PC-9 (cell line): ENCODE data around the gene ARHGAP45. TPM values are rescaled to one million over a fixed set of nuclear protein-coding genes. Genes with fewer than 3 reads are reported as not detected.

ENCODE experiments used
- BruUV-seq: library from RNA; stranded (reverse); fragments of 400-500 nt; replicated peaks from 2 replicates; lab custom pipeline; 2021; lab: Mats Ljungman, UMichigan
- CTCF ChIA-PET: fragments of 300-600 bp; sonication (Branson Sonifier 250); formaldehyde crosslinking; loops from one replicate; lab custom pipeline; 2022; ENCODE audit warnings: antibody characterized with exemption; lab: Charles Lee
- POLR2A ChIA-PET: fragments of 300-600 bp; sonication (Branson Sonifier 250); formaldehyde crosslinking; loops from one replicate; lab custom pipeline; 2022; ENCODE audit warnings: antibody characterized with exemption; ENCODE audit not compliant: unreplicated experiment; lab: Charles Lee
- DNase-seq, 2 experiments: peaks; one replicate each; pipeline versions ENCODE4 v3.0.0 to v3.0.0-alpha.2; 2015 to 2022; ENCODE audit warnings: mixed read lengths in 1 of 2
- H2AFZ ChIP-seq: fragments of 200-600 bp; sonication (generic); 2 replicates; pipeline ENCODE4 v1.8.1; 2017; ENCODE audit warnings: antibody characterized with exemption
- H3F3A ChIP-seq: fragments of 200-600 bp; sonication (generic); 2 replicates; pipeline ENCODE4 v1.8.1; 2017; ENCODE audit warnings: antibody characterized with exemption, mild to moderate bottlenecking, low read depth; ENCODE audit not compliant: insufficient read depth
- H3K27ac ChIP-seq: fragments of 200-600 bp; sonication (generic); 2 replicates; pipeline ENCODE4 v1.6.1; 2016; ENCODE audit warnings: mixed run types
- H3K27me3 ChIP-seq: fragments of 200-600 bp; sonication (generic); 2 replicates; pipeline ENCODE4 v1.6.1; 2016; ENCODE audit warnings: low read depth, mixed run types; ENCODE audit not compliant: insufficient read depth
- H3K36me3 ChIP-seq: fragments of 200-600 bp; sonication (generic); 2 replicates; pipeline ENCODE4 v1.6.1; 2016; ENCODE audit warnings: low read depth, mixed run types
- H3K4me1 ChIP-seq: fragments of 200-600 bp; sonication (generic); replicated peaks from 2 replicates; pipeline ENCODE4 v1.6.1; 2016; ENCODE audit warnings: mixed run types; ENCODE audit not compliant: insufficient read depth
- H3K4me2 ChIP-seq: fragments of 200-600 bp; sonication (generic); 2 replicates; pipeline ENCODE4 v1.6.1; 2017; ENCODE audit warnings: mixed run types
- H3K4me3 ChIP-seq: fragments of 200-600 bp; sonication (generic); 2 replicates; pipeline ENCODE4 v1.6.1; 2016; ENCODE audit warnings: mixed run types
- H3K79me2 ChIP-seq: fragments of 200-600 bp; sonication (generic); 2 replicates; pipeline ENCODE4 v1.6.1; 2017; ENCODE audit warnings: low read depth, mixed run types
- H3K9me2 ChIP-seq: fragments of 200-600 bp; sonication (generic); 2 replicates; pipeline ENCODE4 v1.8.1; 2017; ENCODE audit warnings: mild to moderate bottlenecking; ENCODE audit not compliant: insufficient read depth
- H3K9me3 ChIP-seq: fragments of 200-600 bp; sonication (generic); 2 replicates; pipeline ENCODE4 v1.8.1; 2016; ENCODE audit warnings: low read depth; ENCODE audit not compliant: insufficient read depth
- H4K20me1 ChIP-seq: fragments of 200-600 bp; sonication (generic); 2 replicates; pipeline ENCODE4 v1.8.1; 2017; ENCODE audit not compliant: insufficient read depth
- CTCF ChIP-seq: fragments of 200-600 bp; sonication (generic); conservative IDR thresholded peaks from 2 replicates; pipeline ENCODE4 v1.6.1; 2017; ENCODE audit warnings: mixed run types, antibody characterized with exemption, mild to moderate bottlenecking, moderate library complexity
- EZH2 ChIP-seq: fragments of 200-600 bp; sonication (generic); IDR thresholded peaks from 2 replicates; pipeline ENCODE4 v1.8.0; 2017; ENCODE audit warnings: antibody characterized with exemption, low read depth
- intact Hi-C: fragments of 100-400 bp; cut with micrococcal nuclease; formaldehyde crosslinking; loops from one replicate; pipeline ENCODE4 v1.10.0; 2022; ENCODE audit not compliant: unreplicated experiment
- total RNA-seq: library from RNA; stranded (reverse); gene quantifications from 2 replicates; pipeline ENCODE4 v1.2.3, GENCODE V29; 2021

ARHGAP45 gene
- total RNA-seq, 1 experiment from 2014 or later = 20.2 TPM

GRCh38 chr19:1082928-1083816 is 16.2 kb downstream of the ARHGAP45 start:
- H3K9me3 ChIP-seq = no peaks in the 10 kb centered on the region
- DNase-seq = no peak
- no peaks in the 10 kb centered on the region for H4K20me1 ChIP-seq
- H3K27ac ChIP-seq = no peak overlapping the region
- no peaks in the 10 kb centered on the region for H3K9me2 ChIP-seq
- H3F3A ChIP-seq = peaks cover 7% of the 10 kb centered on the region; the same call in 1 of the 2 replicates
- BruUV-seq = no TSS peak
- no peaks in the 10 kb centered on the region for H3K4me1 ChIP-seq
- POLR2A ChIA-PET = interaction anchor here (0.6 kb wide), 1 partner anchor 45 kb away, joined by 3 read pairs; no protein-coding TSS in a partner anchor
- no peaks in the 10 kb centered on the region for H3K79me2 ChIP-seq
- H3K27me3 ChIP-seq = no peaks in the 10 kb centered on the region
- intact Hi-C loops = no loop called here
- no peak overlapping the region for H2AFZ ChIP-seq
- H3K36me3 ChIP-seq = no peaks in the 10 kb centered on the region
- no peak for TF ChIP-seq CTCF
- no peak for TF ChIP-seq EZH2
- peak overlapping the region; percentile 79; the same call in 1 of the 2 replicates for H3K4me2 ChIP-seq
- CTCF ChIA-PET = no interaction called here
- peak overlapping the region; percentile 53; the same call in 1 of the 2 replicates for H3K4me3 ChIP-seq

- DNase-seq = no peak
- peaks cover 7% of the 10 kb centered on the region; the same call in 1 of the 2 replicates for H3F3A ChIP-seq
- no TSS peak for BruUV-seq
- no peak overlapping the region for H3K27ac ChIP-seq
- no peaks in the 10 kb centered on the region for H3K9me2 ChIP-seq
- H3K4me2 ChIP-seq = no peak overlapping the region
- intact Hi-C loops = no loop called here
- ChIA-PET CTCF (interaction anchor here (0.6 kb wide), 1 partner anchor 206 kb away, joined by 3 read pairs; no protein-coding TSS in a partner anchor), POLR2A (no interaction called here)
- H4K20me1 ChIP-seq = no peaks in the 10 kb centered on the region
- no peaks in the 10 kb centered on the region for H3K4me1 ChIP-seq
- H3K79me2 ChIP-seq = no peaks in the 10 kb centered on the region
- no peak for TF ChIP-seq CTCF
- no peak for TF ChIP-seq EZH2
- no peak overlapping the region for H2AFZ ChIP-seq
- H3K4me3 ChIP-seq = no peak overlapping the region
- no peaks in the 10 kb centered on the region for H3K27me3 ChIP-seq
- H3K9me3 ChIP-seq = no peaks in the 10 kb centered on the region
- H3K36me3 ChIP-seq = 0 out of 2 replicates have a peak, but pooled peaks cover under 1% of the 10 kb centered on the region
Observed at GRCh38 chr19:1084024-1084868, 17.3 kb downstream of the ARHGAP45 start.

- Histone ChIP-seq H3F3A (peaks cover 7% of the 10 kb centered on the region; the same call in 1 of the 2 replicates), H3K4me1 (no peaks in the 10 kb centered on the region), H3K9me2 (no peaks in the 10 kb centered on the region), H3K27ac (no peak overlapping the region), H4K20me1 (no peaks in the 10 kb centered on the region), H3K27me3 (no peaks in the 10 kb centered on the region), H2AFZ (no peak overlapping the region), H3K4me2 (no peak overlapping the region), H3K4me3 (no peak overlapping the region), H3K79me2 (no peaks in the 10 kb centered on the region), H3K36me3 (0 out of 2 replicates have a peak, but pooled peaks cover 3% of the 10 kb centered on the region), H3K9me3 (no peaks in the 10 kb centered on the region)
- BruUV-seq = no TSS peak
- CTCF ChIA-PET = no interaction called here
- TF ChIP-seq CTCF (no peak), EZH2 (no peak)
- DNase-seq = no peak
- POLR2A ChIA-PET = no interaction called here
- intact Hi-C loops = no loop called here
Observed at GRCh38 chr19:1085053-1085658, 18.2 kb downstream of the ARHGAP45 start.
